SU-DHL-6 (cell line): ENCODE data around the gene GABRB3.
A peak's percentile ranks its signal among the peaks of the same experiment; 100 is the strongest.

Experiments used
- H2AFZ ChIP-seq: fragments of 200-600 bp; sonication (generic); 2 replicates; pipeline ENCODE4 v1.6.1; 2014; ENCODE audit warnings: low read depth, mild to moderate bottlenecking, moderate library complexity, mixed read lengths, antibody characterized with exemption, low read length; ENCODE audit not compliant: severe bottlenecking
- H3F3A ChIP-seq: fragments of 200-600 bp; shearing (Covaris generic); 2 replicates; pipeline ENCODE4 v1.6.0; 2016; ENCODE audit warnings: antibody characterized with exemption, mild to moderate bottlenecking; ENCODE audit not compliant: insufficient read depth
- H3K27ac ChIP-seq: fragments of 200-600 bp; sonication (generic); 2 replicates; pipeline ENCODE4 v1.5.1; 2016; ENCODE audit warnings: low read depth, mild to moderate bottlenecking, low read length, moderate library complexity, mixed read lengths
- H3K27me3 ChIP-seq: fragments of 200-600 bp; sonication (generic), shearing (Covaris generic); 2 replicates; pipeline ENCODE4 v1.6.0; 2014; ENCODE audit warnings: mild to moderate bottlenecking, low read length
- H3K36me3 ChIP-seq: fragments of 200-600 bp; sonication (generic); 2 replicates; pipeline ENCODE4 v1.6.1; 2014; ENCODE audit warnings: mild to moderate bottlenecking, low read length, mixed read lengths
- H3K4me2 ChIP-seq: fragments of 300-600, 200-600 bp; shearing (Covaris generic), sonication (generic); 2 replicates; pipeline ENCODE4 v1.6.0; 2014; ENCODE audit warnings: low read length, low read depth, mild to moderate bottlenecking; ENCODE audit not compliant: poor library complexity, severe bottlenecking
- H3K4me3 ChIP-seq: fragments of 200-600 bp; sonication (generic); 2 replicates; pipeline ENCODE4 v1.5.1; 2014; ENCODE audit warnings: antibody characterized with exemption, low read length, mild to moderate bottlenecking, mixed read lengths; ENCODE audit not compliant: insufficient read depth, poor library complexity, severe bottlenecking
- H3K79me2 ChIP-seq: fragments of 200-600 bp; sonication (generic); 2 replicates; pipeline ENCODE4 v1.6.1; 2014; ENCODE audit warnings: mild to moderate bottlenecking, low read length, moderate library complexity; ENCODE audit not compliant: insufficient read depth
- H3K9ac ChIP-seq: fragments of 200-600 bp; sonication (generic); 2 replicates; pipeline ENCODE4 v1.7.0; 2014; ENCODE audit warnings: mild to moderate bottlenecking, low read length
- H3K9me2 ChIP-seq: fragments of 200-600 bp; sonication (generic); replicated peaks from 2 replicates; pipeline ENCODE4 v1.6.1; 2014; ENCODE audit warnings: low read length; ENCODE audit not compliant: insufficient read depth
- H3K9me3 ChIP-seq: fragments of 200-600 bp; sonication (generic); 2 replicates; pipeline ENCODE4 v1.6.1; 2014; ENCODE audit warnings: low read length, mixed read lengths; ENCODE audit not compliant: insufficient read depth
- H4K20me1 ChIP-seq: fragments of 200-600 bp; sonication (generic); 2 replicates; pipeline ENCODE4 v1.6.1; 2014; ENCODE audit warnings: low read depth, mild to moderate bottlenecking, antibody characterized with exemption, low read length, moderate library complexity, mixed read lengths
- CTCF ChIP-seq: fragments of 200-600 bp; sonication (generic); IDR thresholded peaks from one replicate; pipeline ENCODE4 v1.5.1; 2017; ENCODE audit warnings: antibody characterized with exemption, mild to moderate bottlenecking, low read length, moderate library complexity; ENCODE audit not compliant: insufficient read depth, poor library complexity, severe bottlenecking
- EZH2phosphoT487 ChIP-seq: fragments of 200-600 bp; sonication (generic), shearing (Covaris generic); conservative IDR thresholded peaks from 2 replicates; pipeline ENCODE4 v1.6.1; 2018; ENCODE audit warnings: mild to moderate bottlenecking, antibody characterized with exemption, low read length, moderate library complexity, mixed read lengths

Gene GABRB3

GRCh38 chr15:26661107-26661506, 111.8 kb downstream of the GABRB3 start:
- no peaks in the 10 kb centered on the region for H3K79me2 ChIP-seq
- no peak overlapping the region for H3K4me3 ChIP-seq
- peak overlapping the region; percentile 65 for H3K4me2 ChIP-seq
- TF ChIP-seq EZH2phosphoT487 (no peak), CTCF (no peak)
- H3K9ac ChIP-seq: peak overlapping the region; percentile 27
- peak overlapping the region; percentile 96 for H3K27ac ChIP-seq
- no peaks in the 10 kb centered on the region for H4K20me1 ChIP-seq
- H3F3A ChIP-seq: peaks cover 18% of the 10 kb centered on the region
- no peaks in the 10 kb centered on the region for H3K36me3 ChIP-seq
- no peak overlapping the region for H2AFZ ChIP-seq
- H3K9me3 ChIP-seq: no peaks in the 10 kb centered on the region
- no peaks in the 10 kb centered on the region for H3K9me2 ChIP-seq
- no peaks in the 10 kb centered on the region for H3K27me3 ChIP-seq

- Histone ChIP-seq H3K79me2 (no peaks in the 10 kb centered on the region), H2AFZ (no peak overlapping the region), H3K9me3 (no peaks in the 10 kb centered on the region), H3K4me2 (peak overlapping the region; percentile 65), H3K4me3 (no peak overlapping the region), H3K27ac (peak overlapping the region; percentile 96), H3K36me3 (no peaks in the 10 kb centered on the region), H3F3A (peaks cover 18% of the 10 kb centered on the region), H3K9ac (peak overlapping the region; percentile 27; the same call in 1 of the 2 replicates), H4K20me1 (no peaks in the 10 kb centered on the region), H3K27me3 (no peaks in the 10 kb centered on the region), H3K9me2 (no peaks in the 10 kb centered on the region)
- no peak for TF ChIP-seq CTCF
Measured at GRCh38 chr15:26660241-26660640, 112.6 kb downstream of the GABRB3 start.

- Histone ChIP-seq H3K27me3 (no peaks in the 10 kb centered on the region), H3K27ac (no peak overlapping the region), H4K20me1 (no peaks in the 10 kb centered on the region), H3K4me2 (no peak overlapping the region), H3K4me3 (no peak overlapping the region), H3K36me3 (no peaks in the 10 kb centered on the region), H3F3A (peaks cover 13% of the 10 kb centered on the region), H2AFZ (no peak overlapping the region), H3K9me2 (no peaks in the 10 kb centered on the region), H3K9me3 (peaks cover 5% of the 10 kb centered on the region; the same call in 1 of the 2 replicates), H3K79me2 (no peaks in the 10 kb centered on the region), H3K9ac (no peak overlapping the region)
- TF ChIP-seq EZH2phosphoT487 (no peak), CTCF (no peak)
Measured at GRCh38 chr15:26658290-26658689, 114.6 kb downstream of the GABRB3 start.
